Kidney epithelial cell (primary cell): ENCODE measurements around the gene BEST3. TPM values are rescaled to one million over a fixed set of nuclear protein-coding genes. Genes with fewer than 3 reads are reported as not detected.

Experiments
- DNase-seq: peaks from one replicate; pipeline ENCODE4 v3.0.0-alpha.2; 2010; ENCODE audit warnings: low read depth
- H3K27me3 ChIP-seq: 2 replicates; pipeline ENCODE4 v1.6.0; 2011; ENCODE audit warnings: low read length; ENCODE audit not compliant: control insufficient read depth, insufficient read depth
- H3K36me3 ChIP-seq: 2 replicates; pipeline ENCODE4 v1.5.1; 2011; ENCODE audit warnings: low read length; ENCODE audit not compliant: control insufficient read depth, insufficient read depth
- H3K4me3 ChIP-seq: 2 replicates; pipeline ENCODE4 v1.5.1; 2011; ENCODE audit warnings: low read depth, mild to moderate bottlenecking, control low read depth, low read length
- CTCF ChIP-seq: IDR thresholded peaks from 2 replicates; pipeline ENCODE4 v1.5.1; 2011; ENCODE audit warnings: mild to moderate bottlenecking, moderate library complexity, low read length, control low read depth, inconsistent platforms; ENCODE audit not compliant: insufficient read depth, poor library complexity, severe bottlenecking
- total RNA-seq: library from RNA; depleted of rRNA; stranded (reverse); fragments of >200 nt; gene quantifications from 2 replicates; pipeline ENCODE4 v1.2.3, GENCODE V29; 2015

The BEST3 gene
- total RNA-seq, 1 donor from 2014 or later = 1.6 TPM

GRCh38 chr12:69685810-69686209, 13.3 kb downstream of the BEST3 start:
- DNase-seq = peak; percentile 44
- H3K27me3 ChIP-seq = no peaks in the 10 kb centered on the region

DNA sequence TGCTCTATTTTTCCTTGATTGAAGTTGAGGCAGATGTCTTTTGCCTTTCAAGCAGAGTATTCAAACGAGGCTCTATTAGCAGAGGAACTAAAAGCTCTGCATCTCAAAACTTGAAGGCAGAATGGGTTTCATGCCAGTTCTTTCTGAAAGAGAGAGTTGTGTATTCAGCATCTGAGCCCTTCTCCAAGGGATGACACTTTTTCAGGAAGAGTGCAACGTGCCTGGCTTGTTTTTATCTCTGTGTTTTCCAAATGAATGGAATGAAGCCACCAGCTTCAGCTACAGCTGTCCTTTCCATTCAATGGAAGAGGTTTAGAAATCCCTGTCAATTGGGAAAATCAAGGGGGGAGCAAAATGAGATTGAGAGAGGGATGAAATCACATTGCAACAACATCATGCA, 14.6 kb downstream of the BEST3 start:
- no peak for DNase-seq
- H3K4me3 ChIP-seq = no peak overlapping the region
- no peaks in the 10 kb centered on the region for H3K36me3 ChIP-seq
- no peak for TF ChIP-seq CTCF
- no peaks in the 10 kb centered on the region for H3K27me3 ChIP-seq

More at GRCh38 chr12:69685810-69686209, 13.3 kb downstream of the BEST3 start:
- Histone ChIP-seq H3K4me3 (no peak overlapping the region), H3K36me3 (no peaks in the 10 kb centered on the region)
- TF ChIP-seq CTCF = no peak

DNA sequence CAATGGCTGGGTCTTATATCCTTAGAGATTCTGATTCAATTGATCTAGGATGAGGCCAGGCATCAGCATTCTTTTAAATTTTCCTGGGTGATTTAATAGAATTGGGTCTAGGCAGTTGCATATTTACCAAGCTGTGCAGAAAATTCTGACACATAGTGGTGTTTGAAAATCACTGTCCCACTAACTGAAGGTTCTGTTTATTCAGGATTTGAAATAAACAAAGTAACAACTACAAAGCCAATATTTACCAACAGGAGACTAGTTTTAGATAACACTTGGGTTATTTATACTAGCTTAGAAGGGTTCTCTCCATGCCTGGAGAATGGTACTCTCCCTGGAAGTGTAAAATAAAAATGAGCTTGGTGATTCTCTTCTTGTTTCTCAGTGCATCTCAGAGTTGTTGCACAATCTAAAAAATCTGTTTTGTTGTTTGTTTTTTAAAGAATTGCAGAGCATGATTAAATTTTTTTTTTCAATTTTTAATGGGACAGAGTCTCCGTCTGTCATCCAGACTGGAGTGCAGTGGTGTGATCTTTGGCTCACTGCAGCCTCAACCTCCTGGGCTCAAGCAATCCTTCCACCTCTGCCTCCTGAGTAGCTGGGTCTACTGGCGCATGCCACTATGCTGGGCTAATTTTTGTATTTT, 16.9 kb downstream of the BEST3 start:
- no peaks in the 10 kb centered on the region for H3K36me3 ChIP-seq
- TF ChIP-seq CTCF = no peak
- no peaks in the 10 kb centered on the region for H3K27me3 ChIP-seq
- DNase-seq = no peak
- H3K4me3 ChIP-seq = no peak overlapping the region

DNA sequence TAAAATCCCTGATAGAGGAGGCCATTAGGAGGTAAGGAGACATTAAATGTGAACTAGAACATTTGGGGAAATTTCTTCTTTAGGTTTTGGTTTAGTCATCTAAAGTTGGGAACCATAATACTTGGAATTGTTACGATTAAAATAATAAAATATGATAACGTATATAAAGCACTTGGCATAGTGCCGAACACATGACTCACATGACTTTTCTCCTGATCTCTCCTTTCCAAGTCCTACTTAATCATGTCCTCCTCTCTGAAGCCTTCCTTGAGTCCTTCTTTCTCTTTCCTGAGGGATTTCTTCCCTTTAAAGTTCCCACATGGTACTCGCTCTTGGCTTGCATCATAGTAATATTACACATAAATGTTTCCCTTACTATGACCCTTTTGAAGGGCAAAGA, 20.0 kb downstream of the BEST3 start:
- Histone ChIP-seq H3K4me3 (no peak overlapping the region), H3K36me3 (no peaks in the 10 kb centered on the region), H3K27me3 (no peaks in the 10 kb centered on the region)
- TF ChIP-seq CTCF = no peak
- no peak for DNase-seq

GRCh38 chr12:69676257-69677012, 22.7 kb downstream of the BEST3 start:
- Histone ChIP-seq H3K4me3 (no peak overlapping the region), H3K27me3 (no peaks in the 10 kb centered on the region), H3K36me3 (no peaks in the 10 kb centered on the region)
- peak; percentile 38 for DNase-seq
- TF ChIP-seq CTCF = no peak
